ENCODE measurements around the gene TERT.
"Not testable (repeated sequence)": the region's sequence is repeated elsewhere in the genome, so short reads cannot be mapped to it uniquely, and the experiment has no call there.

The TERT gene

DNA sequence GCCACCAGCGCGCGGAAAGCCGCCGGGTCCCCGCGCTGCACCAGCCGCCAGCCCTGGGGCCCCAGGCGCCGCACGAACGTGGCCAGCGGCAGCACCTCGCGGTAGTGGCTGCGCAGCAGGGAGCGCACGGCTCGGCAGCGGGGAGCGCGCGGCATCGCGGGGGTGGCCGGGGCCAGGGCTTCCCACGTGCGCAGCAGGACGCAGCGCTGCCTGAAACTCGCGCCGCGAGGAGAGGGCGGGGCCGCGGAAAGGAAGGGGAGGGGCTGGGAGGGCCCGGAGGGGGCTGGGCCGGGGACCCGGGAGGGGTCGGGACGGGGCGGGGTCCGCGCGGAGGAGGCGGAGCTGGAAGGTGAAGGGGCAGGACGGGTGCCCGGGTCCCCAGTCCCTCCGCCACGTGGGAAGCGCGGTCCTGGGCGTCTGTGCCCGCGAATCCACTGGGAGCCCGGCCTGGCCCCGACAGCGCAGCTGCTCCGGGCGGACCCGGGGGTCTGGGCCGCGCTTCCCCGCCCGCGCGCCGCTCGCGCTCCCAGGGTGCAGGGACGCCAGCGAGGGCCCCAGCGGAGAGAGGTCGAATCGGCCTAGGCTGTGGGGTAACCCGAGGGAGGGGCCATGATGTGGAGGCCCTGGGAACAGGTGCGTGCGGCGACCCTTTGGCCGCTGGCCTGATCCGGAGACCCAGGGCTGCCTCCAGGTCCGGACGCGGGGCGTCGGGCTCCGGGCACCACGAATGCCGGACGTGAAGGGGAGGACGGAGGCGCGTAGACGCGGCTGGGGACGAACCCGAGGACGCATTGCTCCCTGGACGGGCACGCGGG, at the start of gene TERT:
TERT (minus strand) TSS at position 234 of the 815 bp plus-strand sequence; CDS start at position 155, 79 bp downstream.
- TF ChIP-seq, protein P1, sequence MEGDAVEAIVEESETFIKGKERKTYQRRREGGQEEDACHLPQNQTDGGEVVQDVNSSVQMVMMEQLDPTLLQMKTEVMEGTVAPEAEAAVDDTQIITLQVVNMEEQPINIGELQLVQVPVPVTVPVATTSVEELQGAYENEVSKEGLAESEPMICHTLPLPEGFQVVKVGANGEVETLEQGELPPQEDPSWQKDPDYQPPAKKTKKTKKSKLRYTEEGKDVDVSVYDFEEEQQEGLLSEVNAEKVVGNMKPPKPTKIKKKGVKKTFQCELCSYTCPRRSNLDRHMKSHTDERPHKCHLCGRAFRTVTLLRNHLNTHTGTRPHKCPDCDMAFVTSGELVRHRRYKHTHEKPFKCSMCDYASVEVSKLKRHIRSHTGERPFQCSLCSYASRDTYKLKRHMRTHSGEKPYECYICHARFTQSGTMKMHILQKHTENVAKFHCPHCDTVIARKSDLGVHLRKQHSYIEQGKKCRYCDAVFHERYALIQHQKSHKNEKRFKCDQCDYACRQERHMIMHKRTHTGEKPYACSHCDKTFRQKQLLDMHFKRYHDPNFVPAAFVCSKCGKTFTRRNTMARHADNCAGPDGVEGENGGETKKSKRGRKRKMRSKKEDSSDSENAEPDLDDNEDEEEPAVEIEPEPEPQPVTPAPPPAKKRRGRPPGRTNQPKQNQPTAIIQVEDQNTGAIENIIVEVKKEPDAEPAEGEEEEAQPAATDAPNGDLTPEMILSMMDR (IDR thresholded peaks at IDR 0.05; ENCODE audit: low read depth, low read length, missing control alignments) = no peak
- H3K4me3 ChIP-seq (ENCODE audit: low read depth, low read length) = peak within 1 kb of the TSS; percentile 37; the same call in 1 of the 2 replicates

DNA sequence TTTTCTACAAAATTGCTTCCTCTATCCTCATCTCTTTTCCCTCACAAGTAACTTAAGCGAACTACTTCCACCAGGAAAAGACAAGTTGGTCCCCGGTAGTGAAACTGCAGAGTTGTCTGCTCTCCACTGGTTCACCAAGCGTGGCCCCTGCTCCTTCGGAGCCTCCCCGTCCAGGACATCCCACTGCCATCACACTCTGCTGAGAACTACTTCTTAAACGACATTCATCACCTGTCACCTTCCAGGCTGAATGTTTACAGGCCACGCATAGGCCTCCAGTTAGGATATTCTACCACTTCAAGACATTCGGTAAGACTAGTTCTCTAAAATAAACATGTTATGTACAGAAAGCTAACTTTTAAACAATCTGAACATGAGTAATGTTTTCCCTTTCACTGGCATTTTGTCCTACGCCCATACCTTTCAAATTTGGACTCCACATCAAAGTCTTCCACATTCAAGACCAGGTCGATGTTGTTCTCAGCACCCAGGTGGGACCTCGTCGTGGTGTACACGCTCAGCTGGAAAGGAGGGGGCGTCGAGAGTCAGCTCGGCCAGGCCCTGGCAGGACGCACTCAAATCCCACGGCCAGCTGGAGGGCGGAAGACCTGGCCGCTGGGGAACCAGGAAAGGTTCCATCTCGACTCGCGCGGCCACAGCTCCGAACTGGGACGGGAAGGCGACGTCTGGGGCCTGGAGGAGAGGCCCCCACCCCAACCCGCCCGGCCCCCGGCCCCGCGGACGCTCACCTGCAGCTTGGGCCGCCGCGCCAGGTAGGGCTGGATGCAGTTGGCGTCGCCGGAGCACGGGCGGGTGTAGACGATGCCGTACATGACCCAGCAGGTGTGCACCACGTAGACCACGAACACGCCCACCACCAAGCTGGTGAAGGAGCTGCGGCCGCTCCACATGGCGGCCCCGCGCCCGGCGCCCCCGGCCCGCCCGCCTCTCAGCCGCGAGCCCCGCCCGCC, 49.3 kb upstream of the TERT start:
- DNase-seq (ENCODE audit: low read depth) = no peak
- TF ChIP-seq, protein P1 (IDR thresholded peaks at IDR 0.05; ENCODE audit: low read depth, low read length, missing control alignments) = no peak
- peak overlapping the region; percentile 85 for H3K4me3 ChIP-seq (ENCODE audit: low read depth, low read length)

More for the DNA sequence above, at the start of gene TERT:
- no peak for DNase-seq (ENCODE audit: low read depth)

DNA sequence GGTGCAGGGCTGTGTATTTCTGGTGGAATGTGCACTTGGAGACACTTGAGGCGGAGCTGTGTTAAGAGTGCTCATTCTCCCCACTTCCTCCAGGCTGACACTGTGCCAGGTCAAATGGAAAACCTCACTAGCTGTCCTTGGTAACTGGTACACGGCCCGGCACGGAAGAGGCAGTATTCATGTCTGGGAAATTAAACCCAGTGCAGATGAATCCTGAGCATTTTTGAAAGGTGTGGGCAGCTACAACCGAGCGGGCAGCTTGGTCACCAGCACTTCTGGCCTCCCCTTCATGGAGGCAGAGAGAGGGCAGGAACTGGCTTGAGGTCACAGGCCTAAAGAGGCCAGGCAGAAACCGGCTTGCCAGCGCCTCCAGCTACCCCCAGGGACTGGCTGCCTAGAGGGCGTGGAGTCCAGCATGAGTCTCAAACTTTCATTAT, 48.5 kb upstream of the TERT start:
- TF ChIP-seq, protein P1 (IDR thresholded peaks at IDR 0.05; ENCODE audit: low read depth, low read length, missing control alignments) = no peak
- no peak for DNase-seq (ENCODE audit: low read depth)
- peak overlapping the region; percentile 85 for H3K4me3 ChIP-seq (ENCODE audit: low read depth, low read length)

GRCh38 chr5:1342711-1343110, 47.8 kb upstream of the TERT start:
- not testable (repeated sequence) for DNase-seq (ENCODE audit: low read depth)
- H3K4me3 ChIP-seq (ENCODE audit: low read depth, low read length) = peak overlapping the region; percentile 85; the same call in 1 of the 2 replicates

GRCh38 chr5:1342268-1342667, 47.4 kb upstream of the TERT start:
- TF ChIP-seq, protein P1 (IDR thresholded peaks at IDR 0.05; ENCODE audit: low read depth, low read length, missing control alignments) = no peak

GRCh38 chr5:1341863-1342262, 47.0 kb upstream of the TERT start:
- peak; percentile 66 for DNase-seq (ENCODE audit: low read depth)
- TF ChIP-seq, protein P1 (IDR thresholded peaks at IDR 0.05; ENCODE audit: low read depth, low read length, missing control alignments) = no peak
- H3K4me3 ChIP-seq (ENCODE audit: low read depth, low read length) = no peak overlapping the region; the same call in 1 of the 2 replicates

More at GRCh38 chr5:1342268-1342667, 47.4 kb upstream of the TERT start:
- H3K4me3 ChIP-seq (ENCODE audit: low read depth, low read length) = no peak overlapping the region; the same call in 1 of the 2 replicates
- no peak for DNase-seq (ENCODE audit: low read depth)

DNA sequence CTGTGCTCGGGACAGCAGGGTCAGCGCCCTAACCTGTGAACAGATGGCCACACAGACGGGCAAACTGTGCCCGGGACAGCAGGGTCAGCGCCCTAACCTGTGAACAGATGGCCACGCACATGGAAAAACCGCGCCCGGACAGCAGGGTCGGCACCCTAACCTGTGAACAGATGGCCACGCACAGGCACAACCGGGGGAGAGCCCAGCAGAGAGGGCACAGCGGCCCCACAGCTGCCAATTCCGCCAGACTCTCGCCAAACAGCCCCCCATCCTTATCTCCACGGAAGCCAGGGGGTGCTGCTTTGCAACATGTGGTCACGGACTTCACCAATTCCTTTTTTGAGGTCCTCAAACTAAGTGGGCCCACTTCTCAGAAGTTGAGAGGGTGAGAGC, 44.9 kb upstream of the TERT start:
- DNase-seq (ENCODE audit: low read depth); H3K4me3 ChIP-seq (ENCODE audit: low read depth, low read length): not testable (repeated sequence)

GRCh38 chr5:1339139-1339817, 44.4 kb upstream of the TERT start:
- DNase-seq (ENCODE audit: low read depth); H3K4me3 ChIP-seq (ENCODE audit: low read depth, low read length): not testable (repeated sequence)

Measured in GM12864 (cell line).